ENCODE measurements around the gene MED12L. TPM values are rescaled to one million over a fixed set of nuclear protein-coding genes. Genes with fewer than 3 reads are reported as not detected.

The MED12L gene
- total RNA-seq, 1 donor from 2014 or later, result 0.20 TPM

DNA sequence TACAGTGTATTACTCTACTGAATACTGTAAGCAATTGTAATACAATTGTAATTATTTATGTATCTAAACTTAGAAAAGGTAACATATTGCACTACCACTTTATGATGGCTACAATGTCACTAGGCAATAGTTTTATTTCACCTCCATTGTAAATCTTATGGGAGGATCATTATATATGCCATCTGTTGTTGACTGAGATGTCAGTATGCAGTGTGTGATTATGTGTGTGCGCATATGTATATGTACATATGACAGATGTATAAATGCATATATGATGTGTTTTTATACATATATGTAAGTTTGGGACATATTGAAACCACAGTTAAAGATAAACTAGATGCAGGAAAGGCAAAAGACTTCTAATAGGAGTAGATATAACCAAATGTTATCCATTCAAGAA lies 366.9 kb downstream of the MED12L start:
- no peak for DNase-seq (ENCODE audit: low read depth, low spot score)

GRCh38 chr3:151452841-151453240 lies 367.4 kb downstream of the MED12L start:
- DNase-seq (ENCODE audit: low read depth, low spot score), result no peak

DNA sequence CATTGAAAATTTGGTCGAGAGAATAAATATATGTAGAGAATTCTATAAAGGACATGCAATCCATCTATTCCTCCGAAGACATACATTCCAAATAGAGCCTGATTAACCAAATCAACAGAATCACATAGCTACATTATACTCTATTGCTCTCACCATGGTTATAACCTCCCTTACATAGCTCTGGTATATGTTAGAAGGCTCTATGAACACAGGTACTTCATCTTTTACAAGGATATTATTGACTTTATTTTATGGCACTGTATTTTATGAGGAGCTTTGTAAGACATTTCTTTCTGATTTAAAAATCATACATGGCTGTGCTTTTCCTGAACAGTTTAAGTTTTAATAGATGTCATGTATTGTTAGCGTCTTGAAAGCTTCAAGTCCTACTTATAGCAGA lies 370.6 kb downstream of the MED12L start:
- no peak for DNase-seq (ENCODE audit: low read depth, low spot score)

DNA sequence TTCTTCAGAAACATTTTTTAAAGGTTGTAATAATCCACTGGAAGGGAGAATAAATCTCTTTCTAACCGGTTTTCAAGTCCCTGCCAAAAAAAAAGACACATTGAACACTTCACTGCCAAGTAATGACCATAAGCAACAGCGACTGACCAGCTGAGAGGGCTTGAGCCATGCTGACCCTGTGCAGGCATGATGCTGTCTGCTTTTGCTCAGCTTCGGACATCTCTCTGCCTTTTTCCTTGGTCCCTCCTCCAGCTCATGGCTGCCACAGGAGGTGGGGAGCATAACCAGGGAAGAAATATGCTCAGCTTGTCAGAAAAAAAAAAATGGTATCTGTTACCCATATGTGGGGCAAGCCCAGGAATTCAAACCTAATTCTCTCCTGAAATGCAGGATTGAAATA lies 373.9 kb downstream of the MED12L start:
- DNase-seq (ENCODE audit: low read depth, low spot score), result no peak

- DNase-seq (ENCODE audit: low read depth, low spot score), result no peak
These were observed 374.8 kb downstream of the MED12L start for GRCh38 chr3:151460228-151460627.

- no peak for DNase-seq (ENCODE audit: low read depth, low spot score)
These were observed 375.4 kb downstream of the MED12L start, which contains the start of gene IGSF10 for GRCh38 chr3:151460774-151461450. Gene IGSF10 (minus strand): TSS chr3:151461061. CDS start chr3:151458709, 2,352 bp downstream.

DNA sequence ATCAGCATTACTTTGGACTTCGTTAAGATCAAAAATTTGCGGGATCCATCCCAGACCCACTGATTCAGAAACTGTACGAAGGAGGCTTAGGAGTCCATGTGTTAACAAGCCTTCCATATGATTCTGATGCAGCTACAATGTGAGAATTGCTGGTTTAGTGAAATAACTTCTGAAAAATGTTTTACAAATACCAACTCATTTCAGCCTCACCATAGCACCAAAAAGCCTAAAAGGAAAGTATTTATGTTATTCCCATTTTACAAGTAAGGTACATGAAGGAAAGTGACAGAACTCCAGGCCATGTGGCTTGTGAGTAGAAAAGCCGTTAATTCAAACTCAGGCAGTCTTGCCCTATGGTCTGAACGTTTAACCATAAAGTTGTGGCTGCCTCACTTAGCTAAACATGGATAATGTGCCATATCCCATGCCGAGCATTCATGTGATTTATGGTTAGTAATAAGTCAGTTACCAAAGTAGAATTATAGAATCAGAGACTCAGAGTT lies 376.9 kb downstream of the MED12L start:
- DNase-seq (ENCODE audit: low read depth, low spot score), result no peak

- no peak for DNase-seq (ENCODE audit: low read depth, low spot score)
These were observed 377.5 kb downstream of the MED12L start for GRCh38 chr3:151462991-151463390.

GRCh38 chr3:151467069-151467468 lies 381.6 kb downstream of the MED12L start:
- DNase-seq (ENCODE audit: low read depth, low spot score), result no peak

DNA sequence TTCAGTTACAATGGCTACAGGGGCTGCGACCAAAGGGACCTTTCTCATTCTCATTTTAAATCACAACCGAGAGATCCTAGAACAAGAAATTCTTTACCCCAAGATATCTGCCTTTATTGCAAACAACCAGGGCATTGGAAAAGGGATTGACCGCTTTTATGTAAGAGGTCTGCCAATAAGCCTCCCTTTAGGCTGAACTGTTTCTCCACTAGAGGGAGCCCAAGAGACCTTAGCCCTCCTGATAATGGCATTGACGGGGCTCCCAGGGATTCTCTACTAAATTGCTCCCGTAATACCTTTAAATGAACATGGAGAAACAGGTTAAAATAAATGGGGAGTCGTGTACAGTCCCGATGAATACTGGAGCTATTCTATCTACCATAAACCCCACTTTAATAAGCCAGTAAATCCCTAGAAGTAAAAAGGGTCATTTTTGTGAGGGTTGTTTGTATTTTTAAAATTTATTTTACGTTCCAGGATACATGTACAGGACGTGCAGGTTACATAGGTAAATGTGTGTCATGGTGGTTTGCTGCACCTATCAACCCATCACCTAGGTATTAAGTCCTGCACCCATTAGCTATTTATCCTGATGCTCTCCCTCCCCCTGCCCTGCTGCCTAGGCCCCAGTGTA lies 382.9 kb downstream of the MED12L start:
- peak; percentile 29 for DNase-seq (ENCODE audit: low read depth, low spot score)

DNA sequence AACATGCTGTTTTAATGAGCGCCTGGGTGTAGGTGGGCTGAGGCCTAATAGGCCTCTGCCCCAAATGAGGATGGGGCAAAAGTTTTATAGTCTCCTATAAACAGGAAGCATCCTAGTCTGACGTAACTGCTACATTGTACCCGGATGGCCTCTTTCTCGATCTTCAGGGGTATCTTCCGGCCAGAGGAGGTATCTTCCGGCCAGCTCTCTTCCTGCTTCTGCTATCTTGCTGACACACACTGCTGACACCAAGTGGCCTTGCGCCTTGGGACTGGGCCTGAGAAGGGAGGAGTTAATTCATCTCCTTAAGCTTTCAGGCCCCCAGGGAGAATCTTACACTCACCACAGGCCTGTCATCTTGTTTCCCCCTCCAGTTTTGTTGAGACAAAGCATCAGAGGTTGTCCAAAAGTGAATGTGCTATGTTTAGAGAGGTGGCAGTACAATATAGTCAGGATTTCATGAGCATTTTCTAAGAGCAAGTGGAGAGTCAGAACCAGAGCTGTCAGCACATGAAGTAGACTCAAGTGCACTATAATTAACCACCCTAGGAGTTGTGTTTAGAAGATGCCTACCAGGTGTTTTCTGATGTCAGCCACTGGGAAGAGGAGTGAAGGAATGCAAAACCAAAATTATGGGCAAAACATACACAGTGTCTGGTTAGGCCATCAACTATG lies 391.0 kb downstream of the MED12L start:
- no peak for DNase-seq (ENCODE audit: low read depth, low spot score)

DNA sequence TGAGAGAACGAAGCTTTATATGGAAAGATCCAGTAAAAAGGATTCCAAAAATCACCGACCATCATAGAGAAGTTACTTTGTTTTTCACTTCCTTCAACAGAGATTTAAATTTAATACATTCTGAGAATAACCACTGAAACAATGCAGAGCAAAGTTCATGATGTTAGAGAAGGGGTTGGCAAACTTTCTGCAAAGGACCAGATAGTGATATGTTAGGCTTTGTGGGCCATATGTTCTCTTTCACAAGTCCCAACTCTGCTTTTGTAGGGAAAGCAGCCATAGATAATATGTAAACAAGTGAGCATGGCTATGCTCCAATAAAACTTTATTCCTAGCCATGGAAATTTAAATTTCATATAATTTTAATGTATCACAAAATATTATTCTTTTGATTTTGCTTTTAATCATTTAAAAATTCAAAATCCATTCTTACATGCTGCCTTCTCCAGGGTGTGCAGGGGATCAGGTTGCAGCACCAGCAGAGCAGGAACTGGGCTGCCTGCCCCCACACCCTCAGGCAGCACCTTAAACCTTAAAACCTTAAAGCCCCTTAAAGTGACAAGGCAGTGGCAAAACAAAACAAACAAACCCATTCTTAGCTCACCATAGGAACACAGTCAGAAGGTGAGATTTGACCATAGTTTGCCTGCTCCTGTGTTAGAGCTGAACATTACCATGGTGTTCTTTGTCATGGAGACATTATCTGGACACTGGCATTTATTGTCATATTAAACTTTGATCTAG lies 392.3 kb downstream of the MED12L start:
- DNase-seq (ENCODE audit: low read depth, low spot score), result no peak

DNA sequence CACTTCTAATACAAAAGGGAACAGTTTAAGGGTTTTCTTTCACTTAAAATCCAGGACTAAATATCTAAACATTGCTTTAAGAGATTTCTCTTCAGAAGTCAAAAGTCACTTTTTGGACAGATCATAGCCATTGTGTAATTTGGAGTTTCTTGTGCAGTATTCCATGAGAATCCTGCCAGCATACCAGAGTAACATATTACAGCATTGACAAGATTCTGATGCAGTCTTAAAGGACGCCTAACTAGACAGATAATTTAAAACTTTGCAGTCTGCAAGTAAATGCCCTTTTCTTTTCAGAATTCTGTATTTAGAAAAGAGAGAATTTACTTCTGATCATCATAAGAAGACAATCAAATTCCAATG lies 392.9 kb downstream of the MED12L start:
- no peak for DNase-seq (ENCODE audit: low read depth, low spot score)

DNA sequence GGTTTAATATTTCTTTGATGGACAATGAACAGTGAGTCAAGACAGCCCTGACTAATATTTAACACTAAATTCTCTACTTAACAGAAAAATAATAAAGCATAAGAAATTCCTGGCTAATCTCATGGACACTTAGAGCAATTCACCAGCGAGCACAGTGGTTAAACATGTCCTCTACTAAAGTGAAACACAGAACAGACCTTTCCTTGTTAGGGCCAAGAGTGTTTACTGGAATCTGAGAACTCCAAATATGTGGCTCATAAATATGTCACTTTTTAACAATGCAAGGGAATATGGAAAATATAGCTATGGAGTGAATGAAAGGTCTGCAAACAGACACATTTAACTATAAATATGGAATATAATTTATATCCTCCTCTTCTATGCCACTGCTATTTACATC lies 394.0 kb downstream of the MED12L start:
- DNase-seq (ENCODE audit: low read depth, low spot score), result no peak

DNA sequence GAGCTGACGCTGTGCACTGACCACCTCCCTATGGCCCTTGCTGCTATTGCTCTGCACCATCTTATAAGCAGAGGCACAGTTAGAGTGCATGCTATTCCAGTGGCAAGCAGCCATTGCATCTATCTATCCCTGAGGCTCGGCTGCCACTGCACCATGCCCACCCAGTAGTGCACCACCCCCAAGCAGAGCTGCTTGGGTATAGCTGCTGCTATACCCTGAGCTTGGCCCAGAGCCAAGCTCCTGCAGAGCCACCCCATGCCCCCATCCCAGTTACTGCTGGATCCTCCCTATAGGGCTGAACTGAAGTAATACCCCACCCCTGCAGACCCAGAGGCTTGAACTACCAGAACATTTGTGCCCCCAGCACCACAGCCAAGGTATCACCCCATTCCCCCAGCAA lies 395.0 kb downstream of the MED12L start:
- no peak for DNase-seq (ENCODE audit: low read depth, low spot score)

GRCh38 chr3:151483488-151483887 lies 398.0 kb downstream of the MED12L start:
- no peak for DNase-seq (ENCODE audit: low read depth, low spot score)

GRCh38 chr3:151483961-151484520 lies 398.6 kb downstream of the MED12L start:
- no peak for DNase-seq (ENCODE audit: low read depth, low spot score)
